Cardiac fibroblast (primary cell): ENCODE results near the gene PTMS.

ENCODE experiments used
- DNase-seq, 2 donors: peaks; one replicate each; pipeline versions ENCODE4 v3.0.0 to v3.0.0-alpha.2; 2010; ENCODE audit warnings: low read depth in 2 of 2
- H3K4me3 ChIP-seq, 2 donors: replicated peaks in 1 of 2; 1 replicate in 1 of 2; 2 replicates in 1 of 2; pipeline ENCODE4 v1.5.1; 2011; ENCODE audit warnings: low read depth in 2 of 2, low read length in 2 of 2, mild to moderate bottlenecking in 2 of 2, moderate library complexity in 1 of 2
- TF ChIP-seq, protein P1 (sequence below): IDR thresholded peaks from one replicate; pipeline ENCODE4 v1.5.1; 2011; ENCODE audit warnings: low read depth, mild to moderate bottlenecking, low read length, inconsistent platforms

Gene PTMS

DNA sequence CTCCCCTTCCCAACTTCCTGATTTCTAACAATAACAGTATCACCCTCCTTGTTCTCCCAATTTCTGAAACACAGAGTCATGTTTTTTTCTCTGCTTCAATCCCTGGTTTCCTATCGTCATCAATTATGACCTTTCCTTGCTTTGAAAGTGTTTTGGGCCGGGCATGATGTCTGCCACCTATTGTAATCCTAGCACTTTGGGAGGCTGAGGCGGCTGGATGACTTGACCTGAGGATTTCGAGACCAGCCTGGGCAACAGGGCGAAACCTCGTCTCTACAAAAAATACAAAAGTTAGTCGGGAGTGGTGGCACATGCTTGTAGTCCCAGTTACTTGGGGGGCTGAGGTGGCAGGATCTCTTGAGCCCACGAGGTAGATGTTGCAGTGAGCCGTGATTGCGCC is 42.9 kb downstream of the PTMS start:
- TF ChIP-seq, protein P1, sequence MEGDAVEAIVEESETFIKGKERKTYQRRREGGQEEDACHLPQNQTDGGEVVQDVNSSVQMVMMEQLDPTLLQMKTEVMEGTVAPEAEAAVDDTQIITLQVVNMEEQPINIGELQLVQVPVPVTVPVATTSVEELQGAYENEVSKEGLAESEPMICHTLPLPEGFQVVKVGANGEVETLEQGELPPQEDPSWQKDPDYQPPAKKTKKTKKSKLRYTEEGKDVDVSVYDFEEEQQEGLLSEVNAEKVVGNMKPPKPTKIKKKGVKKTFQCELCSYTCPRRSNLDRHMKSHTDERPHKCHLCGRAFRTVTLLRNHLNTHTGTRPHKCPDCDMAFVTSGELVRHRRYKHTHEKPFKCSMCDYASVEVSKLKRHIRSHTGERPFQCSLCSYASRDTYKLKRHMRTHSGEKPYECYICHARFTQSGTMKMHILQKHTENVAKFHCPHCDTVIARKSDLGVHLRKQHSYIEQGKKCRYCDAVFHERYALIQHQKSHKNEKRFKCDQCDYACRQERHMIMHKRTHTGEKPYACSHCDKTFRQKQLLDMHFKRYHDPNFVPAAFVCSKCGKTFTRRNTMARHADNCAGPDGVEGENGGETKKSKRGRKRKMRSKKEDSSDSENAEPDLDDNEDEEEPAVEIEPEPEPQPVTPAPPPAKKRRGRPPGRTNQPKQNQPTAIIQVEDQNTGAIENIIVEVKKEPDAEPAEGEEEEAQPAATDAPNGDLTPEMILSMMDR: no peak
- no peak for DNase-seq
- no peak overlapping the region for H3K4me3 ChIP-seq

DNA sequence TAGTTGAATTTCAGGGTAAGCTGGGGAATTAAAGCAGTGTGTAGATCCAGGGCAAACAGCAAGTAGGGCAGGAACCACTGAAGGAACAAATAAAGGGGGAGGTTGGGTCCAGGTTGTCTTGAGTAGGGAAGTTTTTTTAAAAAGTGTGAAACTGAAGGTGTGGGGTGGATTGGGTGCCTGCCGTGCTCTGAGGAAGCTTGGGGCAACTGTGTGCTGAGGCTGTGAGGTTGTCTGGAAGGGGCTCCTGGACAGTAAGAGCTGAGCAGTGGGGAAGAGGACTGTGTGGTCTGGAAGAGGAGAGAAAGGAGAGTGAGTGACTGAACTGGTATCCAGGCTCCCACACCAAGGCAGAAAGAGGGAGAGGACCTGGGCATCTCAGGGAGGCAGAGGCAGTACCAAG is 44.6 kb downstream of the PTMS start:
- DNase-seq: no peak
- H3K4me3 ChIP-seq: no peak overlapping the region
- TF ChIP-seq, protein P1: no peak

DNA sequence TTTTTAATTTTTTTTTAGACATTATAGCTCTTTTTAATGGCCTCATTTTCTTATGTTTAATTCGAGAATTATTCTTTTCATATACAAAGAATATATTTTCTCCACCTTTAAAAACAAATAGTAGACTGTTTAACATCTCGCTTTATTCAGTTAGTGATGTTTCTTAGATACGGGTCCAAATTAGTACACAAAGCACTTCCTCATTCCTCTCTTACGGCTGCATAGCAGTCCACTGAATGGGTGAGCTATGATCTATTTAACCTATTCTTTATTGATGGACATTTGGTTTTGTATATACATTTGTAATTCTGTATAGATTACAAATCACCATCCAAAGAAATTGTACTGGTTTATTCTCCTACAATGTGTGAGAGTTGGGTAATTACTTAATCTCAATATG is 47.2 kb downstream of the PTMS start:
- DNase-seq: no peak
- no peak overlapping the region for H3K4me3 ChIP-seq
- TF ChIP-seq, protein P1: no peak

DNA sequence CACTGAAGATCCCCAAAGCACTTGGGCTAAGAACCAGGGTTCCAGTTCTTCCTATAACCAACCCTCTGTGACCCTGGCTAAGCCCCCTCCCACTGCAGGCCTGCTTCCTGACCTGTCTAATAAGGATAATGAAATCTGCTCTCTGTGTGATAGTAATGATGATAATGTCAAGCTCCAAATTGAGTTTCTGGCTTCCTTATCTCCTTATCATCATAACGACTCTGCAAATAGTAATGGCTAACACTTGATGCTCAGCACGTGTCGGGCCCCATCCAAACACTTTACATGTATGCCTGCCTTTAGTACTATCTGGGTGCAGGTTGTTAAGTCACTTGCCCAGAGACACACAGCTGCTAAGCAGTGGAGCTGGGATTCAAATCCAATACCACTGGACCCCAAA is 50.4 kb downstream of the PTMS start:
- DNase-seq: no peak
- TF ChIP-seq, protein P1: no peak
- H3K4me3 ChIP-seq: no peak overlapping the region

DNA sequence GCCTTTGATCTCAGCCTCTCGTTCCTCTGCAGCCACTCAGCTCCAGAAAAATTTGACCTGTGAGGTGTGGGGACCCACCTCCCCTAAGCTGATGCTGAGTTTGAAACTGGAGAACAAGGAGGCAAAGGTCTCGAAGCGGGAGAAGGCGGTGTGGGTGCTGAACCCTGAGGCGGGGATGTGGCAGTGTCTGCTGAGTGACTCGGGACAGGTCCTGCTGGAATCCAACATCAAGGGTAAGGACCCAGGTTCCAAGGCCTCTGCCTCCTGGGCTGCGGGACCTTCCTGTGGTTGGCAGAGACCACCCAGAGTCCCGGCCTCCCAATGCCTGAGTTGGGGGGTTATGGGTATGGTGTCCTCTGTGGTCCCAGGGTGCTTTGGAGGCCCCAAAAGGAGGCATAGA is 50.9 kb downstream of the PTMS start:
- no peak for DNase-seq
- H3K4me3 ChIP-seq: no peak overlapping the region
- TF ChIP-seq, protein P1: no peak

DNA sequence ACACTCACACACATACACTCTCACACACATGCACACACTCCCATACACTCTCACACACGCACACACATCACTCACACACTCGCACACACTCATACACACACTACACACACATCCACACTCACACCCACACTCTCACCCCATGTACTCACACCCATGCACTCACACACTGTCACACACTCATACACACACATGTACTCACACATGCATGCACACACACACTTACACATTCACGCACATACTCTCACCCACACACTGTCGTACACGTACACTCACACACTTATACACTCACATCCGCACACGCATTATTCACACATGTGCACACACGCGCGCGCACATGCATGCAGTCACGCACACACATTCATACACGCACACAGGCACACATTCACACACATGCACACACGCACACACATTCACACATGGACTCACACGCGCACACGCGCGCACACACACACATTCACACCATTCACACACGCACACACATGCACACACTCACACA is 51.5 kb downstream of the PTMS start:
- TF ChIP-seq, protein P1: no peak
- no peak for DNase-seq
- H3K4me3 ChIP-seq: no peak overlapping the region

DNA sequence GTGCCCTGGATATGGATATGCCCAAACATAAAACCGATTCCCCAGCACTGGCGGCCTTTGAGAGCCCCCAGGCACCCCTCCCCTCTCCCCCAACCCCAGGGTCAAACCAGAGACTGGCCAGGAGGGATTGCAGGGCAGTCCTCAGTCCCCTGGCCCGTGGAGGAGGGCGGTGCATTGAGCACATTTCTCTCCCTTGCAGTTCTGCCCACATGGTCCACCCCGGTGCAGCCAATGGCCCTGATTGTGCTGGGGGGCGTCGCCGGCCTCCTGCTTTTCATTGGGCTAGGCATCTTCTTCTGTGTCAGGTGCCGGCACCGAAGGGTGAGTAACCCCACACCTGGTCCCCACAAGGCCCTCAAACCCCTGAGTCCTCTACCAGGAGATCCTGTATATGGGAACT is 52.1 kb downstream of the PTMS start:
- no peak overlapping the region for H3K4me3 ChIP-seq
- DNase-seq: no peak

More for the DNA sequence above, 52.1 kb downstream of the PTMS start:
- TF ChIP-seq, protein P1: no peak
